Iris pigment epithelial cell (primary cell): ENCODE results near the gene POU5F2.
A peak's percentile ranks its signal among the peaks of the same experiment; 100 is the strongest.

Source experiments
- DNase-seq: peaks from one replicate; pipeline ENCODE4 v3.0.0-alpha.2; 2011; ENCODE audit warnings: low read depth

Gene POU5F2

DNA sequence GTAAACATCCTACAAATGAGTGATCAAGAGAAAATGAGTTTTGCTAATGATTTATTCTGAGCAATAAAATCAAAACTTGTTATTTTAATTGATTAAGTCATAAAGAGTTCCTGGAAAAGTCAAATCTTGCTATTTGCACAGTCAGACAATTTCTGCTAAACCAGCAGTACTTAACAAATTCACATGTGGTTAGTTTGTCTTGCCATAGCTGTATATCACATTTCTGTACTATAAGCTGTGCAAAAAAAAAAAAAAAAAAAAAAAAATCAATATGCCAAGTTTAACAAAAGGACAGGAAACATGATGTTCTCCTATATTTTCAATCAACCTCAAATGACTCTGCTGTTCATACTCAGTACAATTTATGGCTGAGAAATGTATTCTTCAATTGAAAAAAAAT lies 24.9 kb downstream of the POU5F2 start:
- DNase-seq, result no peak

- DNase-seq, result no peak
Observed at GRCh38 chr5:93715761-93716160, 25.6 kb downstream of the POU5F2 start.

DNA sequence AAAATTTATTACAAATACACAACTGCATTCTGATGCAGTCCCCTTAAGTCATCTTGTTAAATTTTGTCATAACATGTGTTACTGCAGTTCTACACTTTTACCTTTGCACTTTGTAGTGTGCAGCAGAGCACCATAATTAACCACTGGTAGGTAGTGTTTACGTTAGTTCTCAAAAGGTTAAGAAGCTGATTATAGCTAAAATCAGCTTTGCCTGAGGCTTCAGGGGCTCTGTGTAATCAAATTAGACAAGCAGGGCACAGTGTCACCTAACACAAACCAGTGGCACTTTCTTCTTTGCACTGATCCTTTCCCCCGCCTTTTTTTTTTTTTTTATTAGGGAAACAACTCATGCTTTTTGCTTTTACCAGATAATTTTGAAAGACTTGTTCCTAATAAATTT lies 26.1 kb downstream of the POU5F2 start:
- no peak for DNase-seq

DNA sequence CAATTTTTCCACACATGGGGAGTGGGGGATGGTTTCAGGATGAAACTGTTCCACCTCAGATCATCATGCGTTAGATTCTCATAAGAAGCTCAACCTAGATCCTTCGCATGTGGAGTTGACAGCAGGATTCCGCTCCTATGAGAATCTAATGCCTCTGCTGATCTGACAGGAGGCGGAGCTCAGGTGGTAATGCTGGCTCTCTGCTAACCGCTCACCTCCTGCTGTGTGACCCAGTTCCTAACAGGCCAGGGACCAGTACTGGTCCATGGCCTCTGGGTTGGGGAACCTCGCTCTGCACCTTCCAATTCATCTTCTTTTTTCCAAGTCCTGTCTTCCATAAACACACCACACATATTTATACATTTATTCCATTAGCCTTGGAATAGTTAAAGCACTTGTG lies 33.0 kb downstream of the POU5F2 start:
- DNase-seq, result no peak

DNA sequence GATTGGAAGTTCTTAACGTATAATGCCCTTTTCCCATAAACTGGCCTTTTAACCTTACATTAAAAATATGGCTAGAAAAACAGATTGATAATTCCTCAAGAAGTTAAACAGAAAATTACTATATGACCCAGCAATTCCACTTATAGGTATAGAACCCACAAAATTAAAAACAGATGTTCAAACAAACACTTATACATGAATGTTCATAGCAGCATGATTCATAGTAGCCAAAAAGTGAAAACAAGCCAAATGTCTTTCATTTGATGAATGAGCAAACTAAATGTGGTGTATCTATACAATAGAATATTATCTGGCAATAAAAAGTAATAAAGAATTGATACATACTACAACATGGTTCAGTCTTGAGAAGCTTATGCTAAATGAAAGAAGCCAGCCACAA lies 35.5 kb downstream of the POU5F2 start:
- DNase-seq, result peak; percentile 53

DNA sequence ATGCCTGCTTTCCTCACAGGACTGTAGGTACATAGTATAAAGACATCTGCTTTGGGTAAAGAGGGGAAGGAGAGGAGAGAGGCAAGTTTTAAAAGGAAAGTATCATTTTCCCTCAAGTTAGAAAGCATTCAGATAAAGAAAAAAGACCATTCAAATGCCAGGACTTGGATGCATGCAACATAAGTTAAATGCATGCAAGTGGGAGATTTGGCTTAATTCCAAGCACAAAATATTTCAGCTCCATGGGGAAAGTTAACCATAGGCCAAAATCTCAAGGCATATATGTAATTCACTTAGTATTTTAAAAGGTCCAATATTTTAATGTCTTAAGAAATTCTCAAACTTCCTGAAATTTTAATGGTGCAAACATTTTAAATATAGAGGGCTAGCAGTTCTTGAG lies 36.4 kb downstream of the POU5F2 start:
- DNase-seq, result no peak

DNA sequence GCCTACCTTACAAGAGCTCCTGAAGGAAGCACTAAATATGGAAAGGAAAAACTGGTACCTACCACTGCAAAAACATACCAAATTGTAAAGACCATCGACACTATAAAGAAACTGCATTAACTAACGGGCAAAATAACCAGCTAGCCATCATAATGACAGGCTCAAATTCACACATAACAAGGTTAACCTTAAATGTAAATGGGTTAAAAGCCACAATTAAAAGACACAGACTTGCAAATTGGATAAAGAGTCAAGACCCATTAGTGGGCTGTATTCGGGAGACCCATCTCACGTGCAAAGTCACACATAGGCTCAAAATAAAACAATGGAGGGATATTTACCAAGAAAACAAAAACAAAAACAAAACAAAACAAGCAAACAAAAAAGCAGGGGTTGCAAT lies 49.4 kb downstream of the POU5F2 start:
- no peak for DNase-seq
